ENCODE data around the gene EEF2KMT.

EEF2KMT gene

DNA sequence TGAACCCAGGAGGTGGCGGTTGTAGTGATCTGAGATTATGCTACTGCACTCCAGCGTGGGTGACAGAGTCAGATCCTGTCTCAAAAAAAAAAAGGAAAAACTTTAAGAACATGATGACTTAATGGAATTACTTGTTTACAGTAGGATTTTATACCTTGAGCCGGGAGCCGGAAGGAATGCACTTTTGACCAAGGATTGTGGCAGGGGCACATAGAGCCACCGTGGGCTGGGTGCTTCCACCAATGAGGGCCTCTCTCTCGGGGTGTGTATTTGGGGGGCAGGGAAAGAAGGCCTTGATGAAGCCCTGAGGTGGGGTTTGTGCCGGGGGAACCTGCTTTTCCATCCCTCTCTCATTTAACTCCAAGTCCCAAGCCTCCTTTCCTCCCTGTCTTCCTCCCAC, 57.1 kb downstream of the EEF2KMT start:
- DNase-seq = no peak

DNA sequence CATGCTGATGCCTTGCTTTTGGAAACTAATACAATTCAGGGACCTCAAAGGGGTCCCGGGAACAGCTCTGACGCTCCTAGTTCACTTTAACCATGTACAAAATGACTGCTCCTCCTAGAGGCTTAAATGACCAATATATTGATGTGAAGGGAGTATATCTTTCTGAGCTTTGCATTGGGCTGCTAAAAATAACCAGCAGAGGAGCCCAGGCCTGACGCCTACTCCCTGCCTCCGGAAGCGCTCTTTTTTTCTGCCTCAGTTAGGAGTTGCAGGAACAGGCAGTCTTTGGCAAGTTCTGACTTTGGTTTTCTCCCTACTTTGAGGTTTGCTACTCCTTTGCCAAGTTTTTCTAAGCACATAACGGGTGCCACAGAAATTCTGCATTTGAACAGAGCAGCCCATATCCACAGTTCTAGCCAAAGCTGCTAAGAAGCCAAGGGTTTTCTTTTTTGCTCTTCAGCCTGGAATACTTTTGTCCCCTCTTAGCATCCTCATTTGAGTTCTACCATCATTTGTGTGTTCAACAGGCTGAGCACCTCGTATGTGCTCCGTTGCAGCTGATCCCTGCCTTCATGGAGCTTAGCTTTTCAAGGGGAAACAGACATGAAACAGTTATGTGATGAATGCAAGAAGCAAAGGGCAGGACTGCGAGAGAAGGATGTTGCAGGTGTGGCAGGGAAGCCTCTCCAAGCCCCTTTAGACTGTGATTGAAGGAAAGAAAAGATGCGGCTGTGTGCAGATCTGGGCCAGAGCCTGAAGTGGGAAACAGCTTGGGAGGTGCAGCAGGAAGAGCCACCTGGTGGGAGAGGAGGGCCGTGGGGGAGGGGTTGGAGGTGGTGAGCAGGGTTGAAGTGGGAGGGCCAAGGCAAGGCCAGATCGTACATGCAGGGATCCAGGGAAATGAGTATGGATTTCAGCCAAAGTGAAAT, 61.1 kb downstream of the EEF2KMT start:
- no peak for DNase-seq

DNA sequence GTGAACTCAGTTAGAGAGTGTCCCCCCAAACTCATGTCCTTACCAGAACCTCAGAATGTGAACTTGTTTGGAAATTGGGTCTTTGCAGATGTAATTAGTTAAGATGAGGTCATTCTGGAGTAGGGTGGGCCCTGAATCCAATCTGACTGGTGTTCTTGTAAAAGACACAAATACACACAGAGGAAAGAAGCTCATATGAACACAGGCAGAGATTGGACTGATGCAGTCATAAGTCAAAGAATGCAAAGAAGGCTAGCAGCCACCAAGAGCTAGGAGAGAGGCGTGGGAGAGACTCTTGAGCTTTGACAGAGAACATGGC, 61.7 kb downstream of the EEF2KMT start:
- DNase-seq = no peak
